Epithelial cell of proximal tubule (primary cell): ENCODE results near the gene VPS45. TPM values are rescaled to one million over a fixed set of nuclear protein-coding genes. Genes with fewer than 3 reads are reported as not detected.

Source experiments
- DNase-seq: peaks from one replicate; pipeline ENCODE4 v3.0.0-alpha.2; 2011; ENCODE audit warnings: low read depth
- H3K4me3 ChIP-seq: 2 replicates; pipeline ENCODE4 v1.5.1; 2011; ENCODE audit warnings: low read depth, mild to moderate bottlenecking, low read length
- CTCF ChIP-seq: conservative IDR thresholded peaks from 2 replicates; pipeline ENCODE4 v1.5.1; 2012; ENCODE audit warnings: low read depth, mild to moderate bottlenecking, low read length
- total RNA-seq: library from RNA; depleted of rRNA; stranded (reverse); fragments of >200 nt; gene quantifications from 2 replicates; pipeline ENCODE4 v1.2.3, GENCODE V29; 2015

Gene VPS45
- total RNA-seq, 1 donor from 2014 or later = 12.5 TPM

DNA sequence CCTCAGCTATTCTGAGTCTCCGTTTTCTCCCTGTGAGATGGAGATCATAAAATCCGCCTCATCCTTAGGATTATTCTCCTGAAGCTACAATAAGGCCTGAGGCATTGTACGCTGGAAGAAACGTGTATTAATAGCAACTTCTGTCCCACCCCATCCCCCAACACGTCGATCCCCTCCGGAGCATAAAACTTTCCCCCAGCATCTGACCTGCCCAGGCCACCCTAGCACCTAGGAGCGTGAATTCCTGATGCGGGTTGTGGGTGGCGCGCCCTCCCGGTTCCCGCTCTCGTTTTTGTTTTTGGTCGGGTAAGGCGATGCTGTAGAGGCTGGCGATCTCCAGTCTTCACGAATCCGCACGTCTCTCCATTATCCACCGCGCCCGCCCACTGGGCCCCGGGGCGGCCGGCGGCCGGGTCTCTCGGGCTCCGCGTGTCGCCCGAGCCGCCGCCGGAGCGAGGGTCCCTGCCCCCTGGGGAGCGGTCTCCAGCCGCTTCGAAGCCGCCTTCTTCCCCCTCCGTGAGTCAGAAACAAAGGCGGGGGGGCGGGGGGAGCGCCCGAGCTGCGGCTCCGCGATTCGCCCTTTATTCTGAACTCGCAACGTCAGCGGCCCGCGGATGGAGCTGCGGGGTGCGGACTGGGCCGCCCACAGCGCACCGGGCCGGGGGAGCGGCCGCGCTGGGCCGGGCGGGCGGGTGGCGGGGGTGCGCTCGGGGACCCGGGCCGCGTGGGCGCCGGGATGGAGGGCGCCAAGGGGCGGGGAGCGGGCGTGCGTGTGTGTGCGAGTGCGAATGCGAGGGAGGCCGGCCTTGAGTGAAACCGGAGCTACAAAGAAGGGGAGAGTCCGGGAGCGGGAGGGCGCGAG, 81.9 kb downstream of the VPS45 start, which contains the start of gene PLEKHO1:
Gene PLEKHO1, plus strand, starts transcription at position 646 of the 862 bp plus-strand sequence. CDS start 342 bp downstream, outside the sequence.
- no peak for DNase-seq
- peak within 1 kb of the TSS; percentile 71 for H3K4me3 ChIP-seq
- no peak for TF ChIP-seq CTCF

DNA sequence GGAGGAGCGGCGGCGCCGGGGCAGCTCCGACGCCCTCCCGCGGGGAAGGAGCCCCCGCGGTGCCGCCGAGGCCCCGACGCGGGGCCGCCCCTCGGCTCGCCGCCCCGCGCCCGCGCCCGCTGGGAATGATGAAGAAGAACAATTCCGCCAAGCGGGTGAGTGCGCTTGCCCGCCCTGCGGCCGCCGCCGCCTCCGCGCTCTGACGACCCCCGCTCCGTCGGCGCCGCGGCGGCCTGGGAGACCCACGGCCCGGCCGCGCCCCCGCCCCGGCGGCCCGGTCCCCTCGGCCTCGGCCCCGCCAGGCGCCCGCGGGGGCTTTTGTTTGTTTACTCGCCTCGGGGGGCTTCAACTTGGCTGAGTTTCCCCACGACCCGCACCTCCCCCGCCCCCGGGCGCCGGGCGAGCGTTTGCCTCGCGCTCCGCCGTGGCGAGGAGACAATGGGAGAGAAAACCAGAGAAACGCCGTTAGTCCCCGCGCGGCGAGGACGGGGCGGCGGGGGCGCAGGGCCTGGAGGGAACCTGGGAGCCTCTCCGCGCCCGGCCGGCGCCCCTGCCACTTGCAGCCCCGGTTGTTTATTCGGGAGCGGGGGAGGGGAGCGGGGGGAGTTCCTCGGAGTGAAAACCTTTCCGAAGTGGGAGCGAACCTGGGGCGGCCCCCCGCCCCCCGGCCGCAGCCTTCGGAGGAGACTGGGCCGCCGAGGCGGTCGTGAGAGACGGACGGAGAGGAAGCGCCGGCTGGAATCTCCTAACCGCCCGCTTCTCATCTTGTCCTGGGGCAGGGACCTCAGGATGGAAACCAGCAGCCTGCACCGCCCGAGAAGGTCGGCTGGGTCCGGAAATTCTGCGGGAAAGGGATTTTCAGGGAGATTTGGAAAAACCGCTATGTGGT, 82.8 kb downstream of the VPS45 start:
- H3K4me3 ChIP-seq = peak overlapping the region; percentile 71
- no peak for TF ChIP-seq CTCF
- no peak for DNase-seq

GRCh38 chr1:150151291-150152181, 84.0 kb downstream of the VPS45 start:
- H3K4me3 ChIP-seq = peak overlapping the region; percentile 71
- TF ChIP-seq CTCF = no peak
- no peak for DNase-seq

DNA sequence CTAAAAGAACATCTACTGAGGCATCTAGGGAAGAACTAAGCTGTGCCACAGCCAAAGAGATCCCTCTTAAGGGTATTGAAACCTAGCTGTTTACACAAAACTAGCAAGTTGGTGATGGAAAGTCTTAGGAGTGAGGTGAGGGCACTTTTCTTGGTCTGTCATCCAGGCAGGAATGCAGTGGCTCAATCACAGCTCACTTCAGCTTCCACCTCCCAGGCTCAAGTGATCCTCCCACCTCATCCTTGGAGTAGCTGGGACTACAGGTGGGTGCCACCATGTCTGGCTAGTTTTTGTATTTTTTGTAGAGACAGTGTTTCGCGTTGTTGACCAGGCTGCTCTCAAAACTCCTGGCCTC, 84.6 kb downstream of the VPS45 start:
- TF ChIP-seq CTCF = no peak
- no peak overlapping the region for H3K4me3 ChIP-seq
- DNase-seq = no peak

DNA sequence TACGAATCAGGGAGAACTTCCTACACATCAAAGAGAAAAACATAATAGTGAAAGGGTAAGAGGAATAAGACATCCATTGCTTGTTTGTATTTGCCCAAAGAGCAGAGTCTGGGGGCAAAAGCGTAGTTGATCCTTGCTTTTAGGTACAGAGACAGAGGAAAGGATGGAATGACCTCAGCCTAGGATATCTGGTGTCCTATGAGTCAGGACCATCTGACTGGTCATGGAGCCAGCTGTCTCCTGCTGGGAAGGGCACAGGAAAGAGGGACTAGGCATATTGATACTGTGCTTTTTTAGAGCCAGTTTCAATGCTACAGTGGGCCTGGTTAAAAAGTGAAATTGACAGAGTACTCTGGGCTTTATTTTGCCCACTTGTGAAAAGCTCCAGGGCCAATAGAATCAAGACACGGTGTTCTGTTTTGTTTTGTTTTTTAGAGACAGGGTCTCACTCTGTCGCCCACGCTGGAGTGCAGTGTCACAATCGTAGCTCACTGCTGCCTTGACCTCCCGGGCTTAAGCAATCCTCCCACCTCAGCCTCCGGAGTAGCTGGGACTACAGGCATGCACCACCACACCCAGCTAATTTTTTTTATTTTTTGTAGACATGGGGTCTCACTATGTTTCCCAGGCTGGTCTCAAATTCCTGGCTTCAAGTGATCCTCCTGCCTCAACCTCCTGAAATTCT, 85.3 kb downstream of the VPS45 start:
- no peak for TF ChIP-seq CTCF
- no peak overlapping the region for H3K4me3 ChIP-seq
- no peak for DNase-seq

DNA sequence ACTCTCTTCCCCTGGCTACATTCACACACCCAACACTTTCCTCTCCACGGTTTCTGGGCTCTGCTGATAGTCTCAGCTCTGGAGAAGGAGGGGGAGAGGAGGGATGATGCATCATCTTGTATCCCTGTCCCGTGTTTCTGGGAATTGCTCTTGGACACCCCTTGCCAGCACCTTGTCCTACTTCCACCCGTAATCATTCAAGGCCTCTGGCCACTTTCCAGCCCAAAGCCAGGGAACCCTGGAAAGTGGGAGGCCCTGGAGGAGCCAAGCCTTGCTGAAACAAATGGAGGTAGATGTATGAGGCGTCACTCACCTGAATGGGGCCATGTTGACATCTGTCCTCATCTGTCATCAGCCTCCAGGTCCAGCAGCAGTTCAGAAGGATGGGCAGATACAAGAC, 86.6 kb downstream of the VPS45 start:
- TF ChIP-seq CTCF = no peak
- no peak for DNase-seq

More for the DNA sequence above, 86.6 kb downstream of the VPS45 start:
- H3K4me3 ChIP-seq = no peak overlapping the region
